GM13976 (cell line): ENCODE data around the gene ZFP64.

Experiments used
- DNase-seq: peaks from one replicate; pipeline ENCODE4 v3.0.0; 2012; ENCODE audit warnings: low spot score
- CTCF ChIP-seq: IDR thresholded peaks from 2 replicates; pipeline ENCODE4 v1.5.1; 2012; ENCODE audit warnings: borderline replicate concordance, mild to moderate bottlenecking; ENCODE audit not compliant: insufficient read depth; ENCODE audit errors: extremely low read depth, missing control alignments, control extremely low read depth
- in situ Hi-C: fragments of 300-500 bp; cut with MboI; formaldehyde crosslinking; loops from one replicate; pipeline ENCODE4 v1.12.0; 2022; ENCODE audit warnings: low sequenced_read_pairs, mixed read lengths, inconsistent platforms; ENCODE audit not compliant: unreplicated experiment

The ZFP64 gene

GRCh38 chr20:52131048-52131643, 60.4 kb downstream of the ZFP64 start:
- in situ Hi-C loops: no loop called here
- no peak for TF ChIP-seq CTCF
- DNase-seq: no peak

GRCh38 chr20:52130406-52130805, 61.2 kb downstream of the ZFP64 start:
- no peak for DNase-seq
- in situ Hi-C loops: no loop called here
- TF ChIP-seq CTCF: no peak

GRCh38 chr20:52129611-52130010, 62.0 kb downstream of the ZFP64 start:
- in situ Hi-C loops: loop anchor here (10.0 kb wide), 1 partner anchor 255 kb away; no protein-coding TSS in a partner anchor
- no peak for DNase-seq

GRCh38 chr20:52127309-52127708, 64.3 kb downstream of the ZFP64 start:
- in situ Hi-C loops: loop anchor here (10.0 kb wide), 1 partner anchor 257 kb away; no protein-coding TSS in a partner anchor
- no peak for DNase-seq
- TF ChIP-seq CTCF: no peak

More at GRCh38 chr20:52129611-52130010, 62.0 kb downstream of the ZFP64 start:
- no peak for TF ChIP-seq CTCF

- in situ Hi-C loops: loop anchor here (10.0 kb wide), 1 partner anchor 260 kb away; no protein-coding TSS in a partner anchor
- DNase-seq: no peak
- no peak for TF ChIP-seq CTCF
These were observed 66.8 kb downstream of the ZFP64 start for GRCh38 chr20:52124821-52125220.

GRCh38 chr20:52118696-52119095, 72.9 kb downstream of the ZFP64 start:
- TF ChIP-seq CTCF: no peak
- in situ Hi-C loops: no loop called here
- DNase-seq: no peak
